GM21737 (cell line): Measurements from ENCODE around the gene FNDC11.

Source experiments
- ATAC-seq: cut with Tn5 transposase; IDR thresholded peaks from one replicate; pipeline ENCODE4 v1.9.1; 2021; ENCODE audit warnings: mild to moderate bottlenecking, moderate library complexity; ENCODE audit not compliant: unreplicated experiment

The FNDC11 gene

GRCh38 chr20:63579017-63579694 is 25.2 kb downstream of the FNDC11 start:
- no peak for ATAC-seq

DNA sequence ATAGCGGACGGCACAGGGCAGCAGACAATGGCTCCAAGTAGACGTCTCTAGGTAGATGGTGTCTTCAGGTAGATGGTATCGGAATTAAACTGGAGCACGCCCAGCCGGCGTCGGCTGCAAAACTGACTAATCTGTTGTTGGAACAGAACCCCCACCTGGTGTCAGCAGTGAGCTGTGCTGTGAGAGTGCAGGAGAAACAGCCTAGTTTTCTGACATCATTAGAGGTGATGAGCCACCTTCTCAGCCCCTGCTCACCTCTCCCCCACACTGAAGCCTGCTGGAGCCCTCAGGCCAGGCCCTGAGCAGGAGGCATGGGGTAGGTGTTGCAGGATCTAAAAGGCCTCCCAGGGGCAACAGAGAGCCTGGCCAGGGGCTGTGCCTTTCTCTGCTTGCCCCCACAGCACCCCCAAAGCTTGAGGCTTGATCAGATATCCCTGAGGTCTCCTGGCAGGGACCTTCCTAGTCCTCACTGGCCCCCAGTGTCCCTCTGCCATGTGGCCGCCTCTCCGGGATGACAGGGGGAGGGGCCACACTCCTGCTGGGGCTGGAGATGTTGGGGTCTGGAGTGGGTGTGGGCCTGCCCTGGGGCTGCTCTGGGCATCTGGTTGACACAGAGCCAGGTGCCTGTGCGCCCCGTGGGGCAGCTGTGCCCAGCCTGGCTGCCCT is 27.0 kb downstream of the FNDC11 start:
- no peak for ATAC-seq

GRCh38 chr20:63582382-63583063 is 28.6 kb downstream of the FNDC11 start:
- ATAC-seq = no peak

DNA sequence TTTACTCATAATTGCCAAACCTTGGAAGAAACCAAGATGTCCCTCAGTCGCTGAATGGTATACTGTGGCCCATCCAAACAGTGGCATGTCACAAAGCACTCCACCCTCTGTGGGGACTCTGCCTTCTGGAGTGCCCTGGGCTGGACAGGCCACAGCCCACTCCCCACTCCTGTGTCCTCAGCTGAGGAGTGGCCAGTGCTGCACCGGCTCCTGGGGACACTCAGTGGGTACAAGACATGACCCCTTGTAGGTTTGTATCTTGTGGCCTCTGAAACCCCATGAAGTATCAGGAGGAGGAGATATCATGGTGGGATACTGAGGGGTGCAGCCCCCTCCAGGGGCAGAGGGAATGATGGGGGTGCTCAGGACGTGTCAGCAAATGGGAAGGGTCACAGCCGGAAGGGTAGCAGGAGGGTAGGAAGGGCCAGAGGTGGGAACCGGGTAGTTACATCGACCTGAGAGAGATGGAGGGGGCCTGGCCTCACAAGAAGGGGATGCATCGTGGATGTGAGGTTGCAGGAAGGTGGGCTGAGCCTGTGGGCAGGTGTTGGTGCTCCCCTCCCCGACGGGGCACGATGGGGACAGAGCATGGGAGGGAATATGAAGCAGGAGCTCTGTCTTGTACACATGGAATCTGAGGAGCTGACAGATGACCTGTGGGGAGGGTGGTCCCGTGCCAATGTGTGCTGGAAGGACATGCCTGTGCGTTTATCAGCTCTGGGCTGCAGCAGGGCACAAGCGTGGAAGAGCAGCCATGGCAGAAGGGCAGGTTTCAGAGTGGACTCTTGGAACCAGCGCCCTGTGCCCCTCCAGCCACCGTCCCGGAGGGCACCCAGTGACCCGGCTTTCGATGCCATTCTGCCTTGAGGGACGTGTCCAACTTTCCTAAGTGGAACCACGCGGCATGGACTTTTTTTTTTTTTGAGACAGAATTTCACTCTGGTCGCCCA is 31.9 kb downstream of the FNDC11 start:
- ATAC-seq = no peak

- ATAC-seq = no peak
These were observed 32.8 kb downstream of the FNDC11 start for GRCh38 chr20:63586797-63587196.

DNA sequence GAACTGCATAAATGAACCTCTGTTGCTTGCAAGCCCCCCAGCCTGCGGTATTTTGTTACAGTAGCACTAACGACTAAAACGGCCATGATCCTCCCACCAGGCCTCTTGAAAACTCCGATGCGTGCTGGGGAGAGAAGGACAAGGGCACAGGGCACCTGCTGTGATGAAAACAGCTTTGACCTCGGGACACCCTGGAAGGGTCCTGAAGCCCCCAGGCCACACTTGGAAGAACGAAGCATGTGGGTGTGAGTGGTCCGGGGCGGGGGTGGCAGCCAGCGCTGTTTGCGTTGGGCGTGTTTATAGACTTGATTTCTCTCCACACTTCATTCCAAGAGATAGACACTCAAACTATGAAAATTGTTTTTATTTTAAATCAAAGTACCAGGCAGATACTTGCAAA is 33.3 kb downstream of the FNDC11 start:
- no peak for ATAC-seq

- no peak for ATAC-seq
These were observed 34.0 kb downstream of the FNDC11 start for GRCh38 chr20:63587776-63588591.

DNA sequence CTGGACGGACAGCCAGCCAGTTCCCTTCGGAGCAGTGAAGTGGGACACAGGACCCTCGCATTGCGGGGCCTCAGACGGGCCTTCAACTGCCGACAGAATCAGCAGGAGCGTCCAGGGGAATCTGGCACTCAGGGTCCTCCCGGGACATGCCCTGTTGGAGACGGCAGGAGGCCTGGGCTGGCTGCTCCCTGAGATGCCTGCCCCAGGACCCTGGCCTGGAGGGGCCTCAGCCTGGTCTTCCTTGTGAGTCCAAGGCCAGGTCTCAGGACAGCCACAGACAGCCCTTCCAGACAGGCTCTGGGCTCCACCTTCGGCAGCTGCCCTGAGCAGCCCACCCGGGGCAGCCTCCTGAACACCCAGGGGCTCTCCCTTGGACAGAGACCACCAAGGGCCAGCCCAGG is 34.7 kb downstream of the FNDC11 start:
- ATAC-seq = no peak

GRCh38 chr20:63589261-63590217 is 35.6 kb downstream of the FNDC11 start:
- ATAC-seq = no peak

GRCh38 chr20:63590218-63591146 is 36.5 kb downstream of the FNDC11 start:
- ATAC-seq = no peak

- ATAC-seq = no peak
These were observed 37.2 kb downstream of the FNDC11 start for GRCh38 chr20:63591147-63591533.

DNA sequence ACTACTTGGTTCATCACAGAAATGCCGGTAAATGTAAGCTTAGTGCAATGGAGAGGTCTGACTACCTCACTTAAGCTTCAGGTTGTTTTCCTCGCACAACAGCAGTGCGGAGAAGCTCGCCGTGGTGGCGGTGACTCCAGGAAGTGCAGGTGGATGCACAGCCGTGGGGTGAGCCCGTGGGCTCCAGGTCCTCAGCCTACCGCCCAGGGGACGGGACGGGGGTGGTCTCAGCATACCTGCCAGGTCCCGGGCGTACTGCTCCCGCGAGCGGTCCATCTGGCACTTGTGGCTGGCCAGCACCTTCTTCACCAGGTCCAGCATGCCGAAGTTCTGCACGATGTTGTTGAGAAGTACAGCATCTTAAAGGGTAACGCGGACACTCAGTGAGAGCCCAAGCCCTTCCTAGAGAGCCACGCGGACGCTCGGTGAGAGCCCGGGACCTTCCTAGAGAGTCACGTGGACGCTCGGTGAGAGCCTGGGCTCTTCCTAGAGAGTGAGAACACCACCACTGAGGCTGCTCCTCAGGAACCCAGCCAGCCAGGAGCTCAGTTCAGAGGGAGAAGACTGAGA is 37.9 kb downstream of the FNDC11 start:
- no peak for ATAC-seq

- ATAC-seq = no peak
These were observed 38.7 kb downstream of the FNDC11 start for GRCh38 chr20:63592661-63593060.

GRCh38 chr20:63594043-63594561 is 40.1 kb downstream of the FNDC11 start:
- no peak for ATAC-seq

- ATAC-seq = no peak
These were observed 41.6 kb downstream of the FNDC11 start for GRCh38 chr20:63595416-63596127.

DNA sequence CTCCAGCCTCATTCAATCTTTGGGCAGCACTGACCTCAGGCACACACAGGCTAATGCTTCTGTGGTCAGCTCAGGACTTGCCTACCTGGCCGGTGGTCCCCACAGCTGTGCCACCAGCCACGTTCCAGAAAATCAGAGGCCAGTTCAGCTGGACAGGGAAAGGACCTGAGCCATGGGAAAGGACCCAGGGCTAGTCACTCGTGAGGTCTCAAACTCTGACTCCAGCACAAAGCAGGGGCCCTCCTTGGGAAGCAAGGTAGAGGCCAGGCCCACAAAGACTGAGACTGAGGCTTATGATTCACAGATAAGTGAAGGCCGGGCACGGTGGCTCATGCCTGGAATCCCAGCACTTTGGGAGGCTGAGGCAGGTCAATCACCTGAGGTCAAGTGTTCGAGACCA is 42.5 kb downstream of the FNDC11 start:
- ATAC-seq = no peak
